Measurements from ENCODE around the gene C12orf57. TPM values are rescaled to one million over a fixed set of nuclear protein-coding genes. Genes with fewer than 3 reads are reported as not detected.
A peak's percentile ranks its signal among the peaks of the same experiment; 100 is the strongest.
"Not testable (repeated sequence)": the region's sequence is repeated elsewhere in the genome, so short reads cannot be mapped to it uniquely, and the experiment has no call there.

The C12orf57 gene, protein sequence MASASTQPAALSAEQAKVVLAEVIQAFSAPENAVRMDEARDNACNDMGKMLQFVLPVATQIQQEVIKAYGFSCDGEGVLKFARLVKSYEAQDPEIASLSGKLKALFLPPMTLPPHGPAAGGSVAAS
- 100 to 1,000 TPM; 156 to 181 TPM for total RNA-seq

- peak; percentile 85 for DNase-seq
- peaks cover 66% of the 10 kb centered on the region for H3K4me1 Mint-ChIP-seq
Observed at GRCh38 chr12:6943722-6944380, at the start of gene C12orf57, which contains the start of gene RNU7-1. TSS of gene C12orf57 (plus strand) at chr12:6944022. CDS start at chr12:6944122, 100 bp downstream. TSS of gene RNU7-1 (plus strand) at chr12:6943816.

DNA sequence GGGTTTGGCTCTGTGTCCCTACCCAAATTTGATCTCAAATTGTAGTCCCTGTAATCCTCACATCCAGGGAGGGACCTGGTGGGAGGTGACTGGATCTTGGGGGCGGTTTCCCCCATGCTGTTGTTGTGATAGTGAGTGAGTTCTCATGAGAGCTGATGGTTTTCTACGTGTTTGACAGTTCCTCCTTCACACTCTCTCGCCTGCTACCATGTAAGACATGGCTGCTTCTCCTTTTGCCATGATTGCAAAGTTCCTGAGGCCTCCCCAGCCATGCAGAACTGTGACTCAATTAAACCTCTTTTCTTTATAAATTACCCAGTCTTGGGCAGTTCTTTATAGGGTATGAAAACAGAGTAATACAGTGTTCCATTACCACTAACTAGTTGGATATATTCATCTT lies 49.5 kb upstream of the C12orf57 start:
- H3K27ac Mint-ChIP-seq, result no peak overlapping the region
- H3K9me3 Mint-ChIP-seq, result no peaks in the 10 kb centered on the region
- H3K36me3 Mint-ChIP-seq (ENCODE audit: low read depth), result peaks cover 10% of the 10 kb centered on the region
- ChIA-PET CTCF (interaction anchor here (0.6 to 4.0 kb wide), 3 partner anchors 8 to 172 kb away, joined by 3 to 25 read pairs (median 7); partner anchors contain the start of gene SPSB2), POLR2A (no interaction called here)
- H3K27me3 Mint-ChIP-seq, result no peaks in the 10 kb centered on the region
- H3K4me3 Mint-ChIP-seq, result no peak overlapping the region
- no peak for DNase-seq
- H3K4me1 Mint-ChIP-seq, result peaks cover 26% of the 10 kb centered on the region

More at GRCh38 chr12:6943722-6944380, at the start of gene C12orf57, which contains the start of gene RNU7-1:
- H3K27me3 Mint-ChIP-seq, result no peaks in the 10 kb centered on the region
- CTCF ChIA-PET, result interaction anchor here (0.6 to 17.8 kb wide), 23 partner anchors 9 to 1065 kb away, joined by 3 to 388 read pairs (median 5); partner anchors contain the start of genes C1RL, SPSB2 and ZNF384
- POLR2A ChIA-PET, result interaction anchor here (0.6 to 4.5 kb wide), 18 partner anchors 9 to 169 kb away, joined by 3 to 36 read pairs (median 5); partner anchors contain the start of genes C1RL, SPSB2, TPI1 and USP5
- H3K9me3 Mint-ChIP-seq, result no peaks in the 10 kb centered on the region
- peak within 1 kb of the TSS; percentile 96 for H3K27ac Mint-ChIP-seq
- peaks cover 5% of the 10 kb centered on the region for H3K36me3 Mint-ChIP-seq (ENCODE audit: low read depth)
- H3K4me3 Mint-ChIP-seq, result peak within 1 kb of the TSS; percentile 97

- no peak overlapping the region for H3K4me3 Mint-ChIP-seq
- H3K9me3 Mint-ChIP-seq, result no peaks in the 10 kb centered on the region
- CTCF ChIA-PET, result interaction anchor here (0.7 to 2.1 kb wide), 4 partner anchors 24 to 41 kb away, joined by 3 to 9 read pairs (median 4); partner anchors contain the start of gene SPSB2
- no peaks in the 10 kb centered on the region for H3K27me3 Mint-ChIP-seq
- DNase-seq, result no peak
- peaks cover 2% of the 10 kb centered on the region for H3K36me3 Mint-ChIP-seq (ENCODE audit: low read depth)
- H3K4me1 Mint-ChIP-seq, result peaks cover 19% of the 10 kb centered on the region
- POLR2A ChIA-PET, result interaction anchor here (0.7 kb wide), 1 partner anchor 426 kb away, joined by 10 read pairs; no protein-coding TSS in a partner anchor
- H3K27ac Mint-ChIP-seq, result no peak overlapping the region
Observed at GRCh38 chr12:6896846-6897435, 46.9 kb upstream of the C12orf57 start.

DNA sequence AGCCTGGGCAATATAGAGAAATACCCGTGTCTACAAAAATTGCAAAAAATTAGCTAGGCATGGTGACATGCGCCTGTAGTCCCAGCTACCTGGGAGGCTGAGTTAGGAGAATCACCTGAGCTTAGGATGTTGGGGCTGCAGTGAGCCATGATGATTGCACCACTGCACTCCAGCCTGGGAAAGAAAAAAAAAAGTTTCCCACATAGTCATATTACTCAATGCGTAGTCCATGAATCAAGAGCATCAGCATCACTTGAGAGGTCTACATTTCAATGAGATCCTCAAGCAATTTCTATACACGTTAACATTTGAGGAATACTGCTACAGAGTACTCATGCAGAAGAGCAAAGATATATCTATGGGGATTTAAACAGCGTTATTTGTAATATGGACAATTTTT lies 44.4 kb upstream of the C12orf57 start:
- no peaks in the 10 kb centered on the region for H3K9me3 Mint-ChIP-seq
- POLR2A ChIA-PET, result no interaction called here
- DNase-seq, result no peak
- H3K27me3 Mint-ChIP-seq, result no peaks in the 10 kb centered on the region
- H3K4me3 Mint-ChIP-seq, result no peak overlapping the region
- no peaks in the 10 kb centered on the region for H3K36me3 Mint-ChIP-seq (ENCODE audit: low read depth)
- peaks cover 12% of the 10 kb centered on the region for H3K4me1 Mint-ChIP-seq
- CTCF ChIA-PET, result interaction anchor here (0.8 to 2.4 kb wide), 3 partner anchors 8 to 57 kb away, joined by 3 to 17 read pairs (median 9); no protein-coding TSS in a partner anchor
- no peak overlapping the region for H3K27ac Mint-ChIP-seq

DNA sequence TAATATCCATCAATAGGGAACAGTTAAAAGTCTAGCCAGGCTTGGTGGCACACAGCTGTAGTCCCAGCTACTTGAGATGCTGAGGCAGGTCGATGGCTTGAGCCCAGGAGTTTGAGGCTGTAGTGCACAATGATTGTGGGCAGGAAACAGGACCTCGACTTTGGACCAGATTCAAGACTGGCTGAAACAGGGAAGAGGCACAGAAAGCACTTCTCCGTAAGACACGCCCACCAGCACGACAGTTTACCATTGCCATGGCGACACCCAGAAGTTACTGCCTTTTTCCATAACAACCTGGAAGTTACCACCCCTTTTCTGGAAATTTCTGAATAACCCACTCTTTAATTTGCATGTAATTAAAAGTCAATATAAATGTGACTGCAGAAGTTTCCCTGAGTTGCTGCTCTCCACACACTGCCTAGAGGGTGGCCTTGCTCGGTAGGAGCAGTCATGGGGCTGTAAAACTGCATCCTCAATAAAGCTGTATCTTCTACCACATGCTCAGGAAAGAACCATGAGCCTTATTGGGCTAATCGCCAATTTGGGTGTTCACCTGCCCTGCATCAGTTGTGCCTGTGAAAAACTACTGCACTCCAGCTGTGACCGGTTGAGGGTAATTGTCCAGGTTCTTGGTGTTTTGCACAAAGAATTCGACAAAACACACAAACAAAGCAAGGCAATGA lies 43.8 kb upstream of the C12orf57 start:
- H3K27ac Mint-ChIP-seq, result no peak overlapping the region
- DNase-seq, result no peak
- no peaks in the 10 kb centered on the region for H3K36me3 Mint-ChIP-seq (ENCODE audit: low read depth)
- POLR2A ChIA-PET, result interaction anchor here (0.7 kb wide), 1 partner anchor 58 kb away, joined by 3 read pairs; no protein-coding TSS in a partner anchor
- no peaks in the 10 kb centered on the region for H3K9me3 Mint-ChIP-seq
- CTCF ChIA-PET, result interaction anchor here (0.6 to 2.4 kb wide), 4 partner anchors 9 to 56 kb away, joined by 3 to 17 read pairs (median 6); no protein-coding TSS in a partner anchor
- H3K27me3 Mint-ChIP-seq, result no peaks in the 10 kb centered on the region
- H3K4me1 Mint-ChIP-seq, result peaks cover 12% of the 10 kb centered on the region
- no peak overlapping the region for H3K4me3 Mint-ChIP-seq

DNA sequence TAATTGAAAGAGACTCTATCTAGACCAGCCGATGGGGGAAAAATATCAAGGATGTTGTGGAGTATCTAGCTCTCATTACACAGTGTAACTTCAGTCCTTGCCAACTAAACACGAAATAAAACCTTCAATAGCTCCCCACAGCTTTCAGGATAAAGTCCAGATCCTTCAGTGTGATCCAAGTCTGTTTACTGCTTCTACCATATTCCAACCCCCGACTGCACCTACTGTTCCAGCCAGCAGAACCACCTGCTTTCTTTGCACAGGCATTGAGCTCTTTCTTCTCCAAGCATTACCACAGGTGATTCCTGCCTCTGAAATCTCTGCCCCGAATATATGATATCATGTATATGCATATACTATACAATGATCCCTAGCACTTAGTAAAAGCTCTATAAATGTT lies 41.4 kb upstream of the C12orf57 start:
- Mint-ChIP-seq H3K4me3 (no peak overlapping the region), H3K27ac (no peak overlapping the region), H3K4me1 (peaks cover 12% of the 10 kb centered on the region), H3K36me3 (ENCODE audit: low read depth) (no peaks in the 10 kb centered on the region), H3K9me3 (no peaks in the 10 kb centered on the region), H3K27me3 (no peaks in the 10 kb centered on the region)
- no peak for DNase-seq
- ChIA-PET POLR2A (no interaction called here), CTCF (interaction anchor here (1.0 to 2.7 kb wide), 3 partner anchors 9 to 10 kb away, joined by 3 to 25 read pairs (median 4); no protein-coding TSS in a partner anchor)

DNA sequence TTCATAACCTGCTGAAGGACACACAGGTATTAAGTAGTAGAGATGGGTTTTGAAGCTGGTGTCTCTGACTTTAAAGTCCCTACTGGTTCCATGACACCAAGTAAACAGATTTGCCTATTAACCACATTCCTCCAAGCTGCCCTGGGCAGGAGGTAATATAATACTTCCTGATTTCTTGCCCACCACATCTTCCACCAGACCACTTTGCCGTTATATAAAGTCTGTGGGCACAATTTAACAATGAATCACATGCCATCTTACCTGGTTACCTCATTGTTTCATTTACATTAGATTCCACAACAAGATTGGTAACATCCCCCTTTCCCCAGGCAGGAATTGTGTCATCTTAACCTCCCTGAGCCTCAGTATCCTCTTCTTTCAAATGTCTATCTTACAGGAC lies 40.1 kb upstream of the C12orf57 start:
- POLR2A ChIA-PET, result interaction anchor here (0.6 kb wide), 1 partner anchor 346 kb away, joined by 4 read pairs; no protein-coding TSS in a partner anchor
- H3K9me3 Mint-ChIP-seq, result no peaks in the 10 kb centered on the region
- H3K27ac Mint-ChIP-seq, result no peak overlapping the region
- H3K4me1 Mint-ChIP-seq, result peaks cover 12% of the 10 kb centered on the region
- no peak for DNase-seq
- H3K36me3 Mint-ChIP-seq (ENCODE audit: low read depth), result no peaks in the 10 kb centered on the region
- no peak overlapping the region for H3K4me3 Mint-ChIP-seq
- CTCF ChIA-PET, result interaction anchor here (2.7 to 5.6 kb wide), 3 partner anchors 11 to 31 kb away, joined by 11 to 31 read pairs (median 25); partner anchors contain the start of gene SPSB2
- no peaks in the 10 kb centered on the region for H3K27me3 Mint-ChIP-seq

DNA sequence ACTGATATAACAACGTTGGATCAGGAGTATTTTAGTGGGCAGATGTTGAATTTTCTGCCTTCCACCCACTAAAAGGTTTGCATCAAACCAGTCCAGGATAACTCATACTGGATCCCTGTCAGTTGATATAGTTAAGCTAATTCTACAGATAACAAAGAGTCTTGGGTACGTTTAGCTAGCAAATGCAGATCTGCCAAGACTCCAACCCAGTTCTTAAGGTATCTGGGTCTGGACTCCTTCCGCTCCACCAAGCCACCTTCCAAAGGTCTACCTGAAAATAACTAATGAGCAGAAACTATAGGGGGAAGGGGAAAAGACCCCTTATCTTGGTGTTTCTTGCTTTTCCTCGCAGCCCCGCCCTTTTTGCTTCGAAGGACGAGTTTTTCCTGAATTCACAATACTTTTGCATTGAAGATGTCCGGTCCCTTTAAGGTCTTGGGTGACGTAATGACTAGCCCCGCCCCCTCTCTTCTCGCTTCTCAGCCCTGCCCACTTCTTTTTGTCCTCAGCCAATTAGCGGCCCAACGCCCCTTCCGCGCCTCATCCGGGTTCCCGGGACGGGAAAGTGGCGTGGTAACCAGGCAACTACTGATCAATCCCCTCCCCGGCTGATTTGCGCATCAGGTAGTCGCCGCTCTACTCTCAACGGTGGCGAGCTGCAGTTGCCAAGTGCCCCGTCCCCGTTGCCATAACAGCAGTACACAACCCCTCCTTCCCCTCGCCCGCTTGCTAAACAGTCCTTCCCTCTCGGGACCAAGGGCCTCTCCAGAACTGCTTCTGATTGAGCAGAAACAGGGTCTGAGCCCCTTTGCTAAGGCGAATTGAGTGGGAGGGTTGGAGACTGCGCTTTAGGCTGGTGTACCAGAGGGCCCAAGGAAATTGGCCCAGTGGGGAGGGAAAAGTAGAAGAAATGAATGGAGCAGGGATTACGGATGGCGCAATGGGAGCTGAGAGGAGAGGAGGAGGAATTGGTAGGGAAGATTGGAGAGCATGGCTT lies 39.2 kb upstream of the C12orf57 start, which contains the start of gene LRRC23:
LRRC23 (plus strand) TSS at position 543 of the 997 bp plus-strand sequence. CDS start 812 bp downstream, outside the sequence.
- DNase-seq, result peak; percentile 99
- Mint-ChIP-seq H3K9me3 (no peaks in the 10 kb centered on the region), H3K27ac (no peak within 1 kb of the TSS), H3K27me3 (no peaks in the 10 kb centered on the region), H3K4me3 (no peak within 1 kb of the TSS), H3K36me3 (ENCODE audit: low read depth) (no peaks in the 10 kb centered on the region), H3K4me1 (peaks cover 11% of the 10 kb centered on the region)
- CTCF ChIA-PET, result interaction anchor here (1.1 to 5.6 kb wide), 5 partner anchors 13 to 35 kb away, joined by 5 to 31 read pairs (median 11); partner anchors contain the start of gene SPSB2
- POLR2A ChIA-PET, result no interaction called here

GRCh38 chr12:6905414-6906040 lies 38.3 kb upstream of the C12orf57 start:
- Mint-ChIP-seq H3K4me1 (peaks cover 4% of the 10 kb centered on the region), H3K9me3 (no peaks in the 10 kb centered on the region), H3K27ac (no peak overlapping the region), H3K4me3 (no peak overlapping the region), H3K36me3 (ENCODE audit: low read depth) (no peaks in the 10 kb centered on the region), H3K27me3 (no peaks in the 10 kb centered on the region)
- no peak for DNase-seq
- ChIA-PET POLR2A (no interaction called here), CTCF (interaction anchor here (1.1 to 5.6 kb wide), 7 partner anchors 9 to 36 kb away, joined by 3 to 31 read pairs (median 6); partner anchors contain the start of genes ENO2 and SPSB2)

- H3K27me3 Mint-ChIP-seq; H3K36me3 Mint-ChIP-seq (ENCODE audit: low read depth); H3K27ac Mint-ChIP-seq; H3K9me3 Mint-ChIP-seq; DNase-seq; H3K4me3 Mint-ChIP-seq; H3K4me1 Mint-ChIP-seq: not testable (repeated sequence)
- POLR2A ChIA-PET, result interaction anchor here (1.1 kb wide), 2 partner anchors 9 to 16 kb away, joined by 3 to 4 read pairs; no protein-coding TSS in a partner anchor
- CTCF ChIA-PET, result interaction anchor here (0.6 to 5.6 kb wide), 10 partner anchors 8 to 205 kb away, joined by 3 to 31 read pairs (median 6); partner anchors contain the start of genes PTMS and SPSB2
Observed at GRCh38 chr12:6908141-6908540, 35.7 kb upstream of the C12orf57 start.
